ENCODE results near the gene PAIP2B. TPM values are rescaled to one million over a fixed set of nuclear protein-coding genes. Genes with fewer than 3 reads are reported as not detected.
A peak's percentile ranks its signal among the peaks of the same experiment; 100 is the strongest.

PAIP2B gene, protein sequence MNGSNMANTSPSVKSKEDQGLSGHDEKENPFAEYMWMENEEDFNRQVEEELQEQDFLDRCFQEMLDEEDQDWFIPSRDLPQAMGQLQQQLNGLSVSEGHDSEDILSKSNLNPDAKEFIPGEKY
- total RNA-seq: 1 to 10 TPM; 4.2 to 4.8 TPM

DNA sequence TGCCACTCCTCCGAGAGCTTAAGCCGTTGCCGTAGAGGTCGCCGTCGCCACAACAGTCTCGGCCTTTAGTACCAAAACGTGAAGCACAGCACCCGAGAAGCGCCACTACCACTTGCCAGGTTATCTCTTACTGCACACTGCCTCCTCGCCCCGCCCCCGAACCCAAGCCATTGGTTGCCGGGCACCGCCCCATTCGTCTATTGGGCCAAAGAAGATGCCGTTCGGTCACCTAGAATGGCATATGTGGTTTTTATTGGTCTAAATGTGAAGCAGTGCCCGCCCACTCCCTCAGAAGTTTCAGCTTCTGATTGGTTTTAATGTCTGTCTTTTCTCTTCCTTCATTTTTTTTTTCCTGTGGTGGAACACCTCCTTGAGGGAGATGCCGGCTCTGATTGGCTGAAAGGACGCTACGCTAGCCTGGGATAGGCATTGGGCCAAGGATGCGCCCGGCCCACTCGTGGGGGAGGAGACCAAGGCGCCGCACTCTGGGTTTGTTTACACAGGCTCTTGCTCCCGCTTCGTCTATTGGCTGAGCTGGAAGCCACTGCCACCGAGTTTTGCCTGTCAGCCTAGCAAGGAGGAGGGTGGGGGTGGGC is at the start of gene PAIP2B:
Gene PAIP2B (minus strand): TSS at position 139 of the 596 bp plus-strand sequence. CDS start 24,514 bp downstream, outside the sequence.
- Mint-ChIP-seq H3K36me3 (no peaks in the 10 kb centered on the region), H3K4me1 (peaks cover 16% of the 10 kb centered on the region), H3K4me3 (peak within 1 kb of the TSS; percentile 96), H3K27ac (peak within 1 kb of the TSS; percentile 90), H3K9me3 (no peaks in the 10 kb centered on the region), H3K27me3 (peaks cover 13% of the 10 kb centered on the region)
- ATAC-seq (ENCODE audit: low read depth) (peak; percentile 97), DNase-seq (peak; percentile 94)
- POLR2A ChIA-PET: interaction anchor here (0.6 to 1.1 kb wide), 4 partner anchors 8 to 159 kb away, joined by 3 to 12 read pairs (median 4); partner anchors contain the start of gene ZNF638

DNA sequence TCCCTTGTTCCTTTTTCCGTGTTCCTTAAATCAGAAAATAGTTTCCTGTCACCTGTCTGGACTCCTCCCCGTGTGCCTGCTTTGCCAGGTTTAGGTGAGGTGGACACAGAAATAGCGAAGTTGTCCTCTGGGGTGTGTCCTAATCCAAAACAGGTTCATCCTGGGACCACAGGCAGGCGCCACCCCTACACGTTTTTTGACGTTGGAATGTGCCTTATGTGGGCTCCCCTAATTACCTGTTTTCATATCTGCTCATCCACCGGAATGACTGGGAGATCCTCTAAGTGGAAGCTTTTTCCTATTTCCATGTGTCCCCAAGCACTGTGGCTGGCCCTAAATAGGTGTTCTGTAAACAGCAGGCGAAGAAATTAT is 49.0 kb upstream of the PAIP2B start:
- H3K9me3 Mint-ChIP-seq: no peaks in the 10 kb centered on the region
- peaks cover 8% of the 10 kb centered on the region for H3K4me1 Mint-ChIP-seq
- ATAC-seq (ENCODE audit: low read depth): no peak
- peaks cover 81% of the 10 kb centered on the region for H3K27me3 Mint-ChIP-seq
- H3K36me3 Mint-ChIP-seq: no peaks in the 10 kb centered on the region
- H3K4me3 Mint-ChIP-seq: peak overlapping the region; percentile 66
- DNase-seq: no peak
- H3K27ac Mint-ChIP-seq: no peak overlapping the region
- POLR2A ChIA-PET: interaction anchor here (1.3 to 2.2 kb wide), 2 partner anchors 49 to 145 kb away, joined by 5 to 12 read pairs; partner anchors contain the start of genes MPHOSPH10 and PAIP2B

DNA sequence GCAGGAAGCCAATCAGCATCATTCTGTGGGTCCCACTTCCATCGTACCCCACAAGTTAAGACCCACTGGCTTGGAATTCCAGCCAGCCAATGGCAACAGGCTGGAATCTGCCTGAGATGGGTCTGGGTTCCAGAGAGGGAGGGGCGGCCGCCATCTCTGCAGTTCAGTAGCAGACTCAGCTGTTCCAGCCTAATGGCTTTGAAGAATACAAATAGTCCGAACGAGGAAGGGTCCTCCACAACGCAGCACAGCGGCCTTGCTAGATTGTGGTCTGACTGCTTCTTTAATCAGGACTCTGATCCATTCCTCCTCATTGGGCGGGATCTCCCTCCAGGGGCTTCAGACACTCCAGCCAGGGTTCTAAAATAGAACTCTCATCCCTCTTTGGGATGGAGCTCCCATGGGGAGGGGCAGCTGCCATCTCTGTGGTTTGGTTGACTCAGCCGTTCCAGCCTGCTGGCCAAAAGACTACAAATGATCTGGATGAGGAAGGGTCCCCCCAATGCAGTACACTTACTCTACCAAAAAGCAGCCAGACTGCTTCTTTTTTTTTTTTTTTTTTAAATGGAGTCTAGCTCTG is 42.7 kb upstream of the PAIP2B start:
- POLR2A ChIA-PET: no interaction called here
- no peaks in the 10 kb centered on the region for H3K4me1 Mint-ChIP-seq
- H3K36me3 Mint-ChIP-seq: no peaks in the 10 kb centered on the region
- no peaks in the 10 kb centered on the region for H3K9me3 Mint-ChIP-seq
- DNase-seq: no peak
- H3K4me3 Mint-ChIP-seq: no peak overlapping the region
- H3K27me3 Mint-ChIP-seq: peaks cover 44% of the 10 kb centered on the region
- no peak for ATAC-seq (ENCODE audit: low read depth)
- H3K27ac Mint-ChIP-seq: no peak overlapping the region

DNA sequence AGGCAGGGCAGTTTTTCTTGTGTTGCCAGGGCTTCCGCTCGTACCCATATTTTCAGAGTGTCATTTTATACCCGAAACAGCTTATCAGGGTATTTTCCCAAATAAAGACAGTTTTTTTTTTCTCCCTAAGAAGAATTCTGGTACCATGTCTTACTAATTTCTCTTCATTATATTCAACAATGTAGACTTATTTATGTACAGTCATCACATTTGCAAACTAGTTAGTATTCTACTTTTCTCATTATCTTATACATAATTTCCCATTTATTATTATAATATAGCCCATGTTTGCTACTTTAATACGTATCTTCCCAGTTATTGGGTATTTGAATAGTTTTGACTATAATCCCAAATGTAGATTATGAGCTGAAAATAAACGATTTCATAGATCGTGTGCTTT is 36.5 kb upstream of the PAIP2B start:
- Mint-ChIP-seq H3K36me3 (no peaks in the 10 kb centered on the region), H3K27me3 (peaks cover 28% of the 10 kb centered on the region), H3K9me3 (no peaks in the 10 kb centered on the region), H3K4me3 (no peak overlapping the region), H3K27ac (no peak overlapping the region), H3K4me1 (no peaks in the 10 kb centered on the region)
- no peak for ATAC-seq (ENCODE audit: low read depth)
- no peak for DNase-seq
- POLR2A ChIA-PET: no interaction called here

DNA sequence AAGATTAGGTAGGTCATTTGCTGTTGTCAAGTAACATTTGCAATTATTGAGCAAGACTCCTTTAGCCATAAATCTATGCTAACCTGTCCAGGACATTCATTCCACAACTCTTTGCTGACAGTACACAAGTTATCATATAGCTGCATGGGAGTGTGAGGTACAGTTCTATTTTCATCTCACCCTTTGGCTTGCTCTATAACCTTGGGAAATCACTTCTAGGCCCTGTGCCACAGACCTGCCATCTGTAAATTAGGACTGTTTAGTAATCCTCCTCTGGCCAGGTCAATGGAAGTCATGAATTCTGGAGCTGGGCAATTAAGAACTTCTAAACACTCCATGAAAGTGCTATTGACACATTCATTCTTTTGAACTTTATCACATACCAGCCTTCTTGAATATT is 34.6 kb upstream of the PAIP2B start:
- H3K27ac Mint-ChIP-seq: no peak overlapping the region
- DNase-seq (no peak), ATAC-seq (ENCODE audit: low read depth) (no peak)
- H3K27me3 Mint-ChIP-seq: peaks cover 32% of the 10 kb centered on the region
- H3K4me1 Mint-ChIP-seq: no peaks in the 10 kb centered on the region
- no peaks in the 10 kb centered on the region for H3K9me3 Mint-ChIP-seq
- POLR2A ChIA-PET: no interaction called here
- no peaks in the 10 kb centered on the region for H3K36me3 Mint-ChIP-seq
- H3K4me3 Mint-ChIP-seq: no peak overlapping the region

DNA sequence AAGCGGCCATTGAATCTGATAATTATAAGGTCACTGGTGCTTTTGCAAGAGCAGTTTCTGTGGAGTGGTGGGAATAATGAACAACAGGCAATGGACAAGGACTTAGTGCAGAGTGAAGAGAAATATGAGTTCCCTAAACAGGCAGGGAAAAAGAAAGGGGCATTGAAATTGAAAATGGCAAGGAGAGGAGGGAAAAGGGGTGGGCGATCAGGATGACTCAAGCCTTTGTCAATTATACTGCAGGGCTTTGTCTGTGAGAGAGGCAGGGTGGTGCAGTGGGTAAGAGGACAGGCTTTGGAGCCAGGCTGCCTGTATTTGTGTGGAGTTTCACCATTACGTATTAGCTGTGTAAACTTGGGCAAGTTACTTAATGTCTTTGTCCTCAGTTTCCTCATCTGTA is 29.5 kb upstream of the PAIP2B start:
- ATAC-seq (ENCODE audit: low read depth) (no peak), DNase-seq (no peak)
- Mint-ChIP-seq H3K27ac (no peak overlapping the region), H3K4me3 (no peak overlapping the region), H3K27me3 (peaks cover 17% of the 10 kb centered on the region), H3K36me3 (no peaks in the 10 kb centered on the region), H3K4me1 (no peaks in the 10 kb centered on the region), H3K9me3 (no peaks in the 10 kb centered on the region)
- POLR2A ChIA-PET: no interaction called here

DNA sequence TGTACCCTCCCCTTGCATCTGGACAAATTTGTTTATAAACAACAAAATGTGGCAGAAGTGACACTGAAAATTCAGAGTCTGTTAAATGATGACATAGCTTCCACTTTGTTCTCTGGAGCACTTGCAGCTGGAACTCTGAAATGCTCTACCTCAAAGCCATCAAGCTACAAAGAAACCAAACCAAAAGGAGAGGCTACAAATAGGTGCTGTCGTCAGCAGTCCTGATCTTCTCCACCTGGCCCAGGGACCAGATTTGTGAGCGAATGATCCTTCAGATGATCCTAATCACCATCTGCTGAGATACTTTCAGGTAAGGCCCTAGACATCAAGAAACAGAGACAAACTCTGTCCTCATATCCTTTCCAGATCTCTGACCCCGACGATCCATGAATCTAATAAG is 27.9 kb upstream of the PAIP2B start:
- no peak overlapping the region for H3K27ac Mint-ChIP-seq

DNA sequence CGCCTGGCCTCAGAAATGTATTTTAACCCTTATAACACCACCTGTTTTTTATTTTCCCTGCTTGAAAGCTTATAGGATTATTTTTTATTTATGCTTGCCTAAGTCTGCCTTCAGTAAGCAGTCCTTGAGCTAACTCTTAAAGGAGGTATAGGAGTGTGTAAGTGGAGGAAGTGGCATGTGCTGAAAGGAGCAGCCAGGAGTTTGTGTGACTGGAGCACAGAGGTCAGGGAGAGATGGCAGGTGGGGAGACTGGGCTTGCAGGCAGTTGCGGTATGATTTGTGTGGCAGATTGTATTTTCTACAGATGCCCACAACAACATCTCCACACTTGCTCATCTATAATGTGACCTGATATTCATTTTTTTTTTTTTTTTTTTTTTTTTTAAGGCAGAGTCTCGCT is 27.2 kb upstream of the PAIP2B start:
- no peaks in the 10 kb centered on the region for H3K36me3 Mint-ChIP-seq
- no peaks in the 10 kb centered on the region for H3K4me1 Mint-ChIP-seq
- no peak overlapping the region for H3K4me3 Mint-ChIP-seq
- H3K27me3 Mint-ChIP-seq: peaks cover 12% of the 10 kb centered on the region
- no peaks in the 10 kb centered on the region for H3K9me3 Mint-ChIP-seq
- H3K27ac Mint-ChIP-seq: no peak overlapping the region
- DNase-seq (no peak), ATAC-seq (ENCODE audit: low read depth) (no peak)
- POLR2A ChIA-PET: no interaction called here

More for the DNA sequence above, 27.9 kb upstream of the PAIP2B start:
- Mint-ChIP-seq H3K9me3 (no peaks in the 10 kb centered on the region), H3K4me1 (no peaks in the 10 kb centered on the region), H3K36me3 (no peaks in the 10 kb centered on the region), H3K27me3 (peaks cover 15% of the 10 kb centered on the region), H3K4me3 (no peak overlapping the region)
- DNase-seq (no peak), ATAC-seq (ENCODE audit: low read depth) (no peak)
- POLR2A ChIA-PET: no interaction called here

DNA sequence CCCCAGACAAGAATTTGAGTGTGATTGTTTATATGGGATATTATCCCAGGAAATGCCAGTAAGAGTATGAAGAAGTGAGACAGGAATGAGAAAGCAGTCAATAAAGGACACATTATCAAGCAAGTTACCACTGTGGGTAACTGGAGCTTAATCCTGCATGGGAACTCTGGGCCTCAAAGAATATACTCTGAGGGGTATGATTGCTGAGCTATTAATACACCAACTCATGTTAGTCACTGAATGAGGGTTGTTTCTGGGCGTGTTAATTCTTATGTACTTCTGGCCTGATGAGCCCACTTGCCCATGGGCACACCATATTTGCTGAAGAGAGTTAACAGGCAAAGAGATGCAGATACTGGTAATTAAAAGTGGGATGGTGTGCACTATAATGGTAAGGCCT is 26.6 kb upstream of the PAIP2B start:
- Mint-ChIP-seq H3K9me3 (no peaks in the 10 kb centered on the region), H3K27me3 (peaks cover 16% of the 10 kb centered on the region), H3K4me1 (no peaks in the 10 kb centered on the region), H3K4me3 (no peak overlapping the region), H3K36me3 (no peaks in the 10 kb centered on the region), H3K27ac (no peak overlapping the region)
- ATAC-seq (ENCODE audit: low read depth) (no peak), DNase-seq (no peak)
- POLR2A ChIA-PET: no interaction called here

DNA sequence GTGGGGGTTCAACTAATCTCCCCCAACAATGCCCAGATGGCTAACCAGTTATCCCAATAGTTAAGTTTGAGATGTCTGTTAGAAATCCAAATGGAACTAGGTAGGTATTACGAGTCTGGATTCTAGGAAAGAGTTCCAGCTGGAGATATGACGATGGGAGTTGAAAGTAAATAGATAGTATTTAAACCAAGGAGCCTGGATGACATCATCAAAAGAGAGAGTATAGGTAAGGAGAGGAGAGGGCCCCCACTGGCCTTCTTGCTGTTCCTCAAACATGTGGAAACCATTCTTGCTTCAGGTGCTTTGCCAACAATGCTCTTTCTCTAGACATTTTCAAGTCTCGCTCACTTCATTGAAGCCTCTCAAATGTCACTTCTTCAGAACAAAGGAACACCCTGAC is 26.0 kb upstream of the PAIP2B start:
- peaks cover 15% of the 10 kb centered on the region for H3K27me3 Mint-ChIP-seq
- no peak overlapping the region for H3K27ac Mint-ChIP-seq
- ATAC-seq (ENCODE audit: low read depth) (no peak), DNase-seq (no peak)
- H3K36me3 Mint-ChIP-seq: no peaks in the 10 kb centered on the region
- POLR2A ChIA-PET: no interaction called here
- H3K4me1 Mint-ChIP-seq: no peaks in the 10 kb centered on the region
- H3K4me3 Mint-ChIP-seq: no peak overlapping the region
- no peaks in the 10 kb centered on the region for H3K9me3 Mint-ChIP-seq

DNA sequence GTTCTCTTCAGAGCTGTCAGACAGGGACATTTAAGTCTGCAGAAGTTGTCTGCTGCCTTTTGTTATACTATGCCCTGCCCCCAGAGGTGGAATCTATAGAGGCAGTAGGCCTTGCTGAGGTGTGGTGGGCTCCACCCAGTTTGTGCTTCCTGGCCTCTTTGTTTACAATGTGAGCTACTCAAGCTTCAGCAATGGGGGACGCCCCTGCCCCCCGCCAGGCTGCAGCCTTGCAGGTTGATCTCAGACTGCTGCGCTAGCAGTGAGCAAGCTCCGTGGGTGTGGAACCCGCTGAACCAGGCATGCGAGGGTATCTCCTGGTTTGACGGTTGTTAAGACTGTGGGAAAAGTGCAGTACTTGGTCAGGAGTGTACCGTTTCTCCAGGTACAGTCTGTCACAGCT is 24.0 kb upstream of the PAIP2B start:
- Mint-ChIP-seq H3K27me3 (peaks cover 20% of the 10 kb centered on the region), H3K4me1 (no peaks in the 10 kb centered on the region), H3K27ac (no peak overlapping the region), H3K9me3 (no peaks in the 10 kb centered on the region), H3K4me3 (no peak overlapping the region), H3K36me3 (no peaks in the 10 kb centered on the region)
- DNase-seq: no peak
- no peak for ATAC-seq (ENCODE audit: low read depth)
- POLR2A ChIA-PET: no interaction called here

DNA sequence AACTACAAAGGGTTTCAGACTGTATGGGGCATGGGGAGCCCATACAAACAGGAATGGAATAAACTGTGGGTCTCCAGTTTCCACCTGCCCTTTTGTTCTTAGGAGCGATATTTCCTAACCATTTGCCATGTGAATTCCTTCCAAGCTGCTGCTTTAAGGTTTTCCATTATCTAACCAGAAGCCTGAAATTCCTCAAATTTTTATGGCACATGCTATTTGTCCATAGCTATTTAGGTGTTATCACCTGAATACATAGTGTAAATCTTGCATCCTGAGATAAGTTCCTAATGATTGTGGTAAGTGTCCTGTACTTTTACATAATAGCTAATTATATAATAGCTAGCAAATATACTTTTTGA is 17.4 kb upstream of the PAIP2B start:
- Mint-ChIP-seq H3K36me3 (no peaks in the 10 kb centered on the region), H3K9me3 (no peaks in the 10 kb centered on the region), H3K27ac (no peak overlapping the region), H3K4me3 (no peak overlapping the region), H3K4me1 (no peaks in the 10 kb centered on the region), H3K27me3 (peaks cover 43% of the 10 kb centered on the region)
- POLR2A ChIA-PET: interaction anchor here (0.6 kb wide), 1 partner anchor 1667 kb away, joined by 3 read pairs; no protein-coding TSS in a partner anchor
- no peak for DNase-seq
- ATAC-seq (ENCODE audit: low read depth): no peak

DNA sequence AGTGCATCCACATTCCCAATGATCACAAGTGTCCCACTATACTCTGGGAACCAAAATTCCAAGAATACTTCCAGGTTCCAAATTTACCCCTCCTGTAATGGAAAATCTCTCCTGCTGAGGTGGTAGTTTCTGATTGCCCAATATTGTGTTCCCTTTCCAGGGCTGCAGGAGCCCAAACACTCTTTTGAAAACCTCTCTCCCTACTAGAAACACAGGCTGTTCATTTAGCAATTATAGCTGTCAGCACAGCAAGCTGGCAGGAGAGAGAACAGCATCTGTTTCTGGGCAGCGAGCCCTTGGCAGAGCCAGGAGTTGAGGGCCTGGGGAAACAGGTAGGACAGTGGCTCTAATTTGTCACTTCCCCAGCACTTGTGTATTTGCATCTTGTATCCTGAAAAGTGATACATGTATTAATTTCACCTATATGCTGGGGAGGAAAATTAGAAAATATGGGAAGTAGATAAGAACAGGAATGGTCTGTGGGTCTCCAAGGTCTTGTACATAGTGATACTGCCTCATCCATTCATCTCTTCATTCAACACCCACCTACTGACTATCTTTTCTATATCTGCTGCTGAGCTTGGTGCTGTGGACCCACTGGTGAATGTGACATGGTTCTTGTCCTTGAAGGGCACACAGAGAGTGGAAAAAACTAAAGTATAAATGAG is 16.9 kb upstream of the PAIP2B start:
- ATAC-seq (ENCODE audit: low read depth) (no peak), DNase-seq (no peak)
- H3K4me3 Mint-ChIP-seq: no peak overlapping the region
- no peaks in the 10 kb centered on the region for H3K9me3 Mint-ChIP-seq
- POLR2A ChIA-PET: interaction anchor here (0.6 kb wide), 1 partner anchor 1667 kb away, joined by 3 read pairs; no protein-coding TSS in a partner anchor
- no peaks in the 10 kb centered on the region for H3K36me3 Mint-ChIP-seq
- peaks cover 39% of the 10 kb centered on the region for H3K27me3 Mint-ChIP-seq
- H3K27ac Mint-ChIP-seq: no peak overlapping the region
- H3K4me1 Mint-ChIP-seq: no peaks in the 10 kb centered on the region

DNA sequence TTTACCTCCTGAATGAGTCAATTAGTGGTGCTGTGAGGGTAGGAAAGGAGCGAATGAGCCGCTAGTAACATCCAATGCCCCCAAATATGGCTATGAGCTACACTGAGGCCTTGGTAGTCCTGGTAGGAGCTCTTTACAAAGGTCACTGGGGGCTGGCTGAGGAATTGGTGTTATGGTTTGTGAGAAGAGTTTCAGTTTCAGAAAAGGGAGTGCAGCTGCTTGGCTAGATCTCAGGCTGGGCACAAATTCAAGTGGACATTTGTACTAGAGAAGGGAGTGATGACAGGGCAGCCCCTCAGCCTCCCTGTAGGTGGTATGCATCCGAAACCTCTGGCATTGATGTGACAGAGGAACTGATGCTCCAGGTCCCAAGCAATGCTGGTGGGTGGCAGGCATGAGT is 13.9 kb upstream of the PAIP2B start:
- no peak for ATAC-seq (ENCODE audit: low read depth)
- H3K4me1 Mint-ChIP-seq: no peaks in the 10 kb centered on the region
- H3K27ac Mint-ChIP-seq: no peak overlapping the region
- POLR2A ChIA-PET: no interaction called here
- H3K9me3 Mint-ChIP-seq: no peaks in the 10 kb centered on the region
- DNase-seq: no peak
- no peak overlapping the region for H3K4me3 Mint-ChIP-seq
- peaks cover 22% of the 10 kb centered on the region for H3K27me3 Mint-ChIP-seq
- no peaks in the 10 kb centered on the region for H3K36me3 Mint-ChIP-seq
